DND-41 (cell line): ENCODE measurements around the gene COMMD7.

Experiments
- ATAC-seq: fragments of 200-7000 bp; cut with Tn5 transposase; 3 replicates; pipeline ENCODE4 v1.9.1; 2021; ENCODE audit warnings: low read depth; ENCODE audit not compliant: insufficient read depth
- DNase-seq: peaks from one replicate; pipeline ENCODE4 v3.0.0-alpha.2; 2020
- H2AFZ ChIP-seq: 2 replicates; pipeline ENCODE4 v1.6.0; 2012; ENCODE audit warnings: low read depth, low read length
- H3K27ac ChIP-seq: 2 replicates; pipeline ENCODE4 v1.5.1; 2012; ENCODE audit warnings: low read length, inconsistent platforms
- H3K27me3 ChIP-seq: fragments of 200-600 bp; sonication (generic); 2 replicates; pipeline ENCODE4 v1.6.0; 2012; ENCODE audit warnings: low read length, mild to moderate bottlenecking, inconsistent platforms; ENCODE audit not compliant: insufficient read depth, poor library complexity
- H3K36me3 ChIP-seq: 2 replicates; pipeline ENCODE4 v1.5.1; 2012; ENCODE audit warnings: low read length, inconsistent platforms; ENCODE audit not compliant: insufficient read depth
- H3K4me1 ChIP-seq: 2 replicates; pipeline ENCODE4 v1.5.1; 2012; ENCODE audit warnings: mild to moderate bottlenecking, low read length; ENCODE audit not compliant: insufficient read depth
- H3K4me2 ChIP-seq: 2 replicates; pipeline ENCODE4 v1.6.0; 2012; ENCODE audit warnings: mild to moderate bottlenecking, moderate library complexity, low read length, inconsistent platforms; ENCODE audit not compliant: insufficient read depth
- H3K4me3 ChIP-seq, 2 experiments: fragments of 200-600 bp in 1 of 2; shearing (Covaris generic) in 1 of 2; 2 replicates each; pipeline ENCODE4 v1.5.1; 2012 to 2016; ENCODE audit warnings: inconsistent platforms in 2 of 2, low read length in 2 of 2, mild to moderate bottlenecking in 2 of 2, low read depth in 1 of 2, moderate library complexity in 1 of 2
- H3K79me2 ChIP-seq: 2 replicates; pipeline ENCODE4 v1.6.0; 2012; ENCODE audit warnings: low read length, inconsistent platforms; ENCODE audit not compliant: insufficient read depth
- H3K9ac ChIP-seq: 2 replicates; pipeline ENCODE4 v1.6.0; 2012; ENCODE audit warnings: low read depth, mild to moderate bottlenecking, inconsistent platforms, low read length, moderate library complexity
- H3K9me3 ChIP-seq: 2 replicates; pipeline ENCODE4 v1.5.1; 2012; ENCODE audit warnings: low read length, moderate library complexity, mild to moderate bottlenecking, inconsistent platforms; ENCODE audit not compliant: insufficient read depth, severe bottlenecking
- H4K20me1 ChIP-seq: 2 replicates; pipeline ENCODE4 v1.6.0; 2012; ENCODE audit warnings: low read length; ENCODE audit not compliant: insufficient read depth
- CTCF ChIP-seq: IDR thresholded peaks from 2 replicates; pipeline ENCODE4 v1.5.1; 2012; ENCODE audit warnings: borderline replicate concordance, low read length, moderate library complexity, mild to moderate bottlenecking; ENCODE audit not compliant: poor library complexity, severe bottlenecking; ENCODE audit errors: extremely low read depth
- EZH2 ChIP-seq: IDR thresholded peaks from 3 replicates; pipeline ENCODE4 v1.6.1; 2012; ENCODE audit warnings: borderline replicate concordance, low read depth, mild to moderate bottlenecking, moderate library complexity, low read length, inconsistent platforms; ENCODE audit not compliant: severe bottlenecking

COMMD7 gene

GRCh38 chr20:32707691-32708581, 35.3 kb downstream of the COMMD7 start:
- H3K4me2 ChIP-seq: no peak overlapping the region
- H2AFZ ChIP-seq: no peak overlapping the region
- no peak overlapping the region for H3K4me3 ChIP-seq
- H3K79me2 ChIP-seq: no peaks in the 10 kb centered on the region
- DNase-seq (no peak), ATAC-seq (no peak)
- H3K36me3 ChIP-seq: peaks cover 35% of the 10 kb centered on the region
- TF ChIP-seq EZH2 (no peak), CTCF (no peak)
- no peaks in the 10 kb centered on the region for H3K4me1 ChIP-seq
- no peaks in the 10 kb centered on the region for H3K27me3 ChIP-seq
- H3K27ac ChIP-seq: no peak overlapping the region
- H4K20me1 ChIP-seq: no peaks in the 10 kb centered on the region
- no peak overlapping the region for H3K9ac ChIP-seq
- H3K9me3 ChIP-seq: no peaks in the 10 kb centered on the region

- Histone ChIP-seq H3K9me3 (no peaks in the 10 kb centered on the region), H3K27me3 (no peaks in the 10 kb centered on the region), H3K4me1 (no peaks in the 10 kb centered on the region), H3K79me2 (no peaks in the 10 kb centered on the region), H3K27ac (no peak overlapping the region), H4K20me1 (no peaks in the 10 kb centered on the region), H3K9ac (no peak overlapping the region), H3K4me3 (no peak overlapping the region), H3K36me3 (peaks cover 44% of the 10 kb centered on the region), H3K4me2 (no peak overlapping the region), H2AFZ (no peak overlapping the region)
- TF ChIP-seq CTCF: no peak
- no peak for TF ChIP-seq EZH2
- ATAC-seq (no peak), DNase-seq (no peak)
These were observed 36.8 kb downstream of the COMMD7 start for GRCh38 chr20:32706486-32706885.

GRCh38 chr20:32702706-32703425, 40.4 kb downstream of the COMMD7 start:
- no peak for ATAC-seq
- H3K9ac ChIP-seq: no peak overlapping the region
- no peak for DNase-seq
- H4K20me1 ChIP-seq: no peaks in the 10 kb centered on the region
- TF ChIP-seq EZH2: no peak
- no peak for TF ChIP-seq CTCF
- no peak overlapping the region for H3K4me3 ChIP-seq
- H2AFZ ChIP-seq: no peak overlapping the region
- H3K9me3 ChIP-seq: no peaks in the 10 kb centered on the region
- H3K27me3 ChIP-seq: no peaks in the 10 kb centered on the region
- H3K4me2 ChIP-seq: no peak overlapping the region
- H3K36me3 ChIP-seq: peaks cover 42% of the 10 kb centered on the region
- H3K4me1 ChIP-seq: no peaks in the 10 kb centered on the region
- no peaks in the 10 kb centered on the region for H3K79me2 ChIP-seq
- no peak overlapping the region for H3K27ac ChIP-seq
